ENCODE data around the gene YTHDF1.

GRCh38 chr20:63158352-63158751, 57.6 kb downstream of the YTHDF1 start:
- no peak for TF ChIP-seq EZH2 (IDR thresholded peaks at IDR 0.05; ENCODE audit: low read length, missing control alignments)
- no peak for TF ChIP-seq CTCF (conservative IDR thresholded peaks at IDR 0.05 in 1 of 2, IDR thresholded peaks at IDR 0.05 in 1 of 2; ENCODE audit: low read depth in 1 of 2, low read length in 2 of 2)

All from fibroblast of lung (primary cell).